IPS-15b (cell line): ENCODE data around the gene RBM23.

Experiments
- H3K27me3 ChIP-seq: one replicate; pipeline ENCODE4 v1.6.1; 2013; ENCODE audit warnings: low read length; ENCODE audit not compliant: control insufficient read depth, insufficient read depth
- H3K36me3 ChIP-seq: one replicate; pipeline ENCODE4 v1.6.1; 2013; ENCODE audit warnings: low read length; ENCODE audit not compliant: control insufficient read depth, insufficient read depth
- H3K4me1 ChIP-seq: one replicate; pipeline ENCODE4 v1.6.1; 2013; ENCODE audit warnings: mild to moderate bottlenecking, low read length; ENCODE audit not compliant: control insufficient read depth, insufficient read depth
- H3K4me3 ChIP-seq: one replicate; pipeline ENCODE4 v1.5.1; 2013; ENCODE audit warnings: low read depth, low read length
- H3K9ac ChIP-seq: one replicate; pipeline ENCODE4 v1.6.1; 2013; ENCODE audit warnings: low read depth, mild to moderate bottlenecking, low read length
- H3K9me3 ChIP-seq: one replicate; pipeline ENCODE4 v1.6.1; 2013; ENCODE audit warnings: mild to moderate bottlenecking, low read length; ENCODE audit not compliant: control insufficient read depth, insufficient read depth

Gene RBM23

GRCh38 chr14:22844221-22845102, 74.5 kb downstream of the RBM23 start:
- peaks cover 11% of the 10 kb centered on the region for H3K4me1 ChIP-seq
- H3K9me3 ChIP-seq, result no peaks in the 10 kb centered on the region
- H3K4me3 ChIP-seq, result no peak overlapping the region
- H3K27me3 ChIP-seq, result no peaks in the 10 kb centered on the region
- no peak overlapping the region for H3K9ac ChIP-seq
- H3K36me3 ChIP-seq, result peaks cover 14% of the 10 kb centered on the region
